ENCODE data around the gene MSI2.

GRCh38 chr17:57408071-57408811 lies 151.9 kb downstream of the MSI2 start:
- TF ChIP-seq PBX2 (CRISPR knock-in tag; IDR thresholded peaks at IDR 0.05; ENCODE audit: low read depth) = no peak
- TF ChIP-seq PBX2 (tag; conservative IDR thresholded peaks at IDR 0.05; ENCODE audit: low read depth) = no peak
- no peak for TF ChIP-seq SPI1 (IDR thresholded peaks at IDR 0.05; ENCODE audit: borderline replicate concordance, low read depth, low read length)
- no peak for TF ChIP-seq MYNN (IDR thresholded peaks at IDR 0.05)
- no peak for TF ChIP-seq MYNN (CRISPR knock-in tag; IDR thresholded peaks at IDR 0.05)
- no peak for TF ChIP-seq TAF1 (IDR thresholded peaks at IDR 0.05; ENCODE audit: control insufficient read depth, extremely low read depth, insufficient read depth, low read length, severe bottlenecking)
- no peak for TF ChIP-seq USF2 (CRISPR knock-in tag; IDR thresholded peaks at IDR 0.05)
- no peak for TF ChIP-seq NCOA2 (IDR thresholded peaks at IDR 0.05; ENCODE audit: partially characterized antibody in 2 of 2)
- no peak for TF ChIP-seq REST (IDR thresholded peaks at IDR 0.05; ENCODE audit: borderline replicate concordance)
- TF ChIP-seq REST (CRISPR knock-in tag; IDR thresholded peaks at IDR 0.05; ENCODE audit: low read depth) = no peak
- no peak for TF ChIP-seq EP400 (IDR thresholded peaks at IDR 0.05)
- TF ChIP-seq PCBP2 (IDR thresholded peaks at IDR 0.05; ENCODE audit: low read depth, low read length, poor library complexity, severe bottlenecking) = no peak
- no peak for TF ChIP-seq BHLHE40 (IDR thresholded peaks at IDR 0.05; ENCODE audit: low read length)
- TF ChIP-seq NFIC (IDR thresholded peaks at IDR 0.05) = no peak
- no peak for TF ChIP-seq ZBTB26 (CRISPR knock-in tag; IDR thresholded peaks at IDR 0.05)
- TF ChIP-seq CC2D1A (IDR thresholded peaks at IDR 0.05) = no peak

All from K562 (cell line).